DMS53 (cell line): Measurements from ENCODE around the gene RRP36.
"Not testable (repeated sequence)": the region's sequence is repeated elsewhere in the genome, so short reads cannot be mapped to it uniquely, and the experiment has no call there.

Experiments
- DNase-seq: peaks from one replicate; lab custom pipeline; 2025; lab: John Stamatoyannopoulos, UW

Gene RRP36

DNA sequence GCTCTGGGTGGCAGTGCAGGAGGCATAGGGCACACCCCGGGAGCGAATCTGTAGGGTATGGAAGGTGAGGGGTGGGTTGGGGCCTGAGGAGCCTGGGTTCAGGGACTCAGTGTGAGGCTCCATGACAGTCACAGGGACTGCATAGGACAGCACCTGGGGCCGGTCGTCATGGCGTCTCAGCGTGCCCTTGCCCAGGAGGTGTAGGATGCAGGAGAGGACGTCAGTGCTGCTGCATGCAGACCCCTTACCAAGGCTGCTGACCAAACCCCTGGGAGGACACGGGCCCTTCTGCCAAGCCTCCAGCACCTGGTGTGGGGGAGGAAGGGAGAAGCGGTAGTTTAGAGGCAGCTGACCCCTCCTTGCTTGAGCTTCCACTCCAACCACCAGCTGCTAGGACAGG, 16.3 kb downstream of the RRP36 start:
- DNase-seq = no peak

- no peak for DNase-seq
Measured at GRCh38 chr6:43038727-43039126, 17.3 kb downstream of the RRP36 start.

DNA sequence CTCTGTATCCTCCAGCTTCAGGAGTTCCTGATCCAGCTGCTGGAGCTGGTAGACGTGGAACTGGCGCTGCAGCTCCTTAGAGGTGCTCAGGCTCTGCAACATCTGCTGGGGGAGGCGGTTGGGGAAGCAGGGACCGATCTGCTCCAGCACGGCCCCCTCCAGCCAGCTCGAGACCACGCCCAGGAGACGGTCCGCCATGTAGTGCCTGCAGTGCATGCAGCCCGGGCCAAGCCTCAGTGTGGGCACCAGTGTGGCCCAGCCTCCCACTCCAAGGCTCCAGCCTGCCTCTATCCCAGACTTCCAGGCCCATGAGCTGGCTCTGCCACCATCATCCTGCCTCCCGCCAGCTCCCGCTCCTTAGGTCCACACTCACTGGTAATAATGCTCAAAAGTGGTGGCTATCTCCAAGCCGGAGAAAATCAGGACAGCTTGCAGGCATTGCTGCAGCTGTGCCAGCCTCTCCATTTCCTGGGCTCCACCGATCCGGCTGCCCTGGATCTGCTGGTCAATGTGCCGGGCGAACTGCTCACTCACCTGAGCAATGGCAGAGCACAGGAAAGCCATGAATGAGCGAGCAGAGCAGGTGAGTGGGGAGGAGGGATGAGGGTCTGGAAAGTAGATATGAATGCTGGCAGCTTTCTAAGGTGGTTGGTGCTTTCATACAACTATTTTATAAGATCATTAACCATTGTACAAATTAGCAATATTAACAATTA, 19.3 kb downstream of the RRP36 start:
- no peak for DNase-seq

- not testable (repeated sequence) for DNase-seq
Measured at GRCh38 chr6:43041475-43041874, 20.1 kb downstream of the RRP36 start.

- no peak for DNase-seq
Measured at GRCh38 chr6:43043310-43043709, 21.9 kb downstream of the RRP36 start.

- DNase-seq = no peak
Measured at GRCh38 chr6:43045371-43045930, 24.0 kb downstream of the RRP36 start.

DNA sequence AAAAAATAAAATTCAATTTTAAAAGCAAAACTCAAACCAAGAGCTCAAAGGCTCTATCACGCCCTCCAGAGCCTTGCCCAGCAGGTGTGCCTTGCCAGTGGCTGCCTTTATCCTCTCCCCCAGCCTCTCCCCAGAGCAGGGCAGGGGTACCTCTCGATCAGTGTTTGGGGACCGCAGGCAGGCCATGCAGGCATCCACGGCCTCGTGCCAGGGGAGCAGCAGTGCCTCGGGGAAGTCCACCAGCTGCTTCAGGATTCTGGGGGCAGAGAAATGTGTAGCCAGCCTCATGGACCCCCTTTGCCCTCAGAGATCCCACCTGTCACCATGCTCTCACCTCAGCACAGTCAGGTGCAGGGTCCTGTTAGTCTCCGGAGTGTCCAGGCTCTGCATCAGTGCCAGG, 26.6 kb downstream of the RRP36 start:
- no peak for DNase-seq

- no peak for DNase-seq
Measured at GRCh38 chr6:43050981-43051380, 29.6 kb downstream of the RRP36 start.

GRCh38 chr6:43052225-43052841, 30.9 kb downstream of the RRP36 start:
- no peak for DNase-seq

- DNase-seq = peak; percentile 60
Measured at GRCh38 chr6:43052842-43053544, 31.6 kb downstream of the RRP36 start.

DNA sequence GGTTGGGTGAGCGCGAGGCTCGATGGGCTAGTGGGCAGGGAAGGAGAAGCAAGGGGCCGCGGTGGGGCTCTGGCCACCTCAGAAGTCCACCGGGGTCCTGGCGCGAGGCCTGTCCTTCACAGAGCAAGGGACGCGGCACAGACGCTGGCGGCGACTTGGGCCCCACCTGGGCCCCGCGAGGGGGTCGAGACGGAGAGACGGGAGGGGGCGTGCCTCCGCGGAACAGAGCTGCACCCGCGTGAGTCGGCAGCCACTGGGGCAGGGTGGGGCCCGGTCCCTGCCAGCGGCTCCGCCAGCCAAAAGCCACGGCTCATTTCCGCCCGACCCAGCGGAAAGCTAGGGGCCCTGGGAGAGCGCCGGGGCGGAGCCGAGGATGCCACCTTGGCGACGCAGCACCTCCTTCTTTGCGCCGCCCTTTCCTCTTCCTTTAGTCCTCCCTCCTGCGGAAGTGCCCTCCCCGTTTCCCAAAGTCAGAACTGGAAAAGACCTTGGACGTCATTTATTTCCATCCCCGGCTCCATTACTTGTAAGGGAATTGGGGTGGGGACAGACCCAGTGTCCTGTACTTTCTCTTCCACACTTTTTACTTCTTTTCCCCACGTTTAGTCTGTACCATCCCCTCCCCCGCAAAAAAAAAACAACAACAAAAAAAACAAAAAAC, 32.3 kb downstream of the RRP36 start, which contains the start of gene CUL7:
Gene CUL7, minus strand, starts transcription at position 307 of the 661 bp plus-strand sequence. CDS start 1,063 bp downstream, outside the sequence.
- peak; percentile 98 for DNase-seq

DNA sequence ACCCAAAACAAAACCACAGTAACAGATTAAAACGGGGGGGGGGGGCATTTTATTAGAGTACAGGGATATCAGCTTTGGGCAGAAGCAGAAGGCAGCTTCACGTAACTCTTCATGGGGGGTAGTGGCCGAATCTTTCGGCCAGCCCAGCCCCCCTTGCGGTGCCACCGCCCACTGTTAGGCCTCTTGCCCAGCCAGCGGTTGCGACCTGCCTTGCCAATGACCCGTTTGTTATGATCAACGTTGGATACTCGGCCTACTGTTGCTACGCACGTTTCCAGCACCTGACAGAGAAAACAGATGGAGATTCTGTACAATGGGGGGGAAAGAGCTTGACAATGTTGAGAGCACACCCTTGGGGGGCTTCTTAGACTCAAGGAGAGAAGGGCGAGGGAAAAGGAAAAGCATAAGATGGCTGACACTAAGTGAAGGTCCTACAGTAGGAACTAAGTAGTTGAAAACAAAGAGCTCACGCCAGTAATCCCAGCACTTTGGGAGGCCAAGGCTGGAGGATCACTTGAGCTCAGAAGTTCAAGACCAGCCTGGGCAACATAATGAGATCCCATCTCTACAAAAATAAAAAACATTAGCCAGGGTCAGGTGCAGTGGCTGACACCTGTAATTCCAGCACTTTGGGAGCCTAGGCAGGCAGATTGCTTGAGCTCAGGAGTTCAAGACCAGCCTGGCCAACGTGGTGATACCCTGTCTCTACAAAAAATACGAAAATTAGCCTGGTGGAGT, 33.0 kb downstream of the RRP36 start:
- peak; percentile 59 for DNase-seq

DNA sequence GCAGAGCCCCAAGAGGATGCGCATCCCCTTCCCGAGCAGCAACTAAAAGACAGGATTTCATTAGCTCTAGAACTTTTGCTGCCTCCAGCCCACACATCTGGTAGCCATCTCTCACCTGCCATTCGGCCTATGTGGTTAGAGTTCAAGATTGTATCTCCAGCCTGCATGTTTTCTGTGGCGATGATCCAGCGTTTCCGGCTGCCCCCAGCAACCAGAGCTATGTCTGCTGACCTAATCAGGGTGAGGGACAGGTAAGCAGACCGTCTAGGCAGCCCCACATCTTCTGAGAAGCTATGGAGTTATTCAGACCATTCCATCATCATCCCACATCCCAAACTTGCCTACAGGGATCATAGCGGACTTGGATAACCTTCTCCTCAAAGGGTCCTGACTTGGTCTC, 34.5 kb downstream of the RRP36 start:
- DNase-seq = no peak

GRCh38 chr6:43058531-43058930, 37.1 kb downstream of the RRP36 start:
- no peak for DNase-seq

GRCh38 chr6:43059168-43060033, 38.0 kb downstream of the RRP36 start, which contains the start of the genes KLC4 and MRPL2:
Gene KLC4, plus strand, starts transcription at chr6:43059631. Its CDS starts 1,705 bp downstream, at chr6:43061336.
Gene MRPL2, minus strand, starts transcription at chr6:43059434. Its CDS starts 53 bp downstream, at chr6:43059381.
- DNase-seq = peak; percentile 100

- DNase-seq = peak; percentile 85
Measured at GRCh38 chr6:43060034-43060754, 38.8 kb downstream of the RRP36 start.

GRCh38 chr6:43060755-43061633, 39.6 kb downstream of the RRP36 start:
- no peak for DNase-seq

- DNase-seq = no peak
Measured at GRCh38 chr6:43061861-43062260, 40.4 kb downstream of the RRP36 start.

DNA sequence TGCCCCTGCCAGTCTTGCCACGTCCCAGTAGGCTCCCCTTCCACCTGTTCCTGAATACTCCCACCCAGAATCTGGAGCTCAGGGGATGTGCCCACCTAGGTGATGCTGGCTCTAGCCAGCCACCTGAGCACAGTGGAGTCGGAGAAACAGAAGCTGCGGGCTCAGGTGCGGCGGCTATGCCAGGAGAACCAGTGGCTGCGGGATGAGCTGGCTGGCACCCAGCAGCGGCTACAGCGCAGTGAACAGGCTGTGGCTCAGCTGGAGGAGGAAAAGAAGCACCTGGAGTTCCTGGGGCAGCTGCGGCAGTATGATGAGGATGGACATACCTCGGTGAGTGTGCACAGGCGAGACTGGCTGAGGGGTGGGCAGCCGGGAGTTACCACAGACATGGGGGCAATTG, 41.4 kb downstream of the RRP36 start:
- no peak for DNase-seq
